Activated CD4-positive, alpha-beta memory T cell treated with anti-CD3 and anti-CD28 coated beads for 36 hours (primary cell): ENCODE results near the gene ADCY5. TPM values are rescaled to one million over a fixed set of nuclear protein-coding genes. Genes with fewer than 3 reads are reported as not detected.

Source experiments
- CTCF ChIA-PET: fragments of 350-600 bp; sonication (Branson Sonifier 250); formaldehyde crosslinking; loops from one replicate; lab custom pipeline; 2021; ENCODE audit warnings: antibody characterized with exemption, inconsistent platforms; lab: Charles Lee
- POLR2A ChIA-PET: fragments of 350-600 bp; sonication (Branson Sonifier 250); formaldehyde crosslinking; loops from one replicate; lab custom pipeline; 2021; ENCODE audit warnings: antibody characterized with exemption; lab: Charles Lee
- DNase-seq: peaks from one replicate; pipeline ENCODE4 v3.0.0-alpha.2; 2020
- H3K27ac Mint-ChIP-seq: one replicate; pipeline ENCODE4 v1.8.0; 2021; ENCODE audit warnings: mixed read lengths
- H3K27me3 Mint-ChIP-seq: one replicate; pipeline ENCODE4 v1.8.0; 2021; ENCODE audit warnings: mixed read lengths
- H3K36me3 Mint-ChIP-seq: one replicate; pipeline ENCODE4 v1.8.0; 2021; ENCODE audit warnings: mixed read lengths
- H3K4me1 Mint-ChIP-seq: one replicate; pipeline ENCODE4 v1.8.0; 2021; ENCODE audit warnings: low read depth, mixed read lengths
- H3K4me3 Mint-ChIP-seq: one replicate; pipeline ENCODE4 v1.8.0; 2021; ENCODE audit warnings: mild to moderate bottlenecking, mixed read lengths
- H3K9me3 Mint-ChIP-seq: one replicate; pipeline ENCODE4 v1.8.0; 2021; ENCODE audit warnings: mixed read lengths
- intact Hi-C: fragments of 100-400 bp; cut with micrococcal nuclease; formaldehyde crosslinking; loops from one replicate; pipeline ENCODE4 v1.15.1; 2023
- total RNA-seq, 2 experiments: library from RNA; stranded (reverse); gene quantifications; one replicate each; pipeline ENCODE4 v1.2.3, GENCODE V29; 2021

The ADCY5 gene
- total RNA-seq, 2 experiments from 2014 or later = not detected

DNA sequence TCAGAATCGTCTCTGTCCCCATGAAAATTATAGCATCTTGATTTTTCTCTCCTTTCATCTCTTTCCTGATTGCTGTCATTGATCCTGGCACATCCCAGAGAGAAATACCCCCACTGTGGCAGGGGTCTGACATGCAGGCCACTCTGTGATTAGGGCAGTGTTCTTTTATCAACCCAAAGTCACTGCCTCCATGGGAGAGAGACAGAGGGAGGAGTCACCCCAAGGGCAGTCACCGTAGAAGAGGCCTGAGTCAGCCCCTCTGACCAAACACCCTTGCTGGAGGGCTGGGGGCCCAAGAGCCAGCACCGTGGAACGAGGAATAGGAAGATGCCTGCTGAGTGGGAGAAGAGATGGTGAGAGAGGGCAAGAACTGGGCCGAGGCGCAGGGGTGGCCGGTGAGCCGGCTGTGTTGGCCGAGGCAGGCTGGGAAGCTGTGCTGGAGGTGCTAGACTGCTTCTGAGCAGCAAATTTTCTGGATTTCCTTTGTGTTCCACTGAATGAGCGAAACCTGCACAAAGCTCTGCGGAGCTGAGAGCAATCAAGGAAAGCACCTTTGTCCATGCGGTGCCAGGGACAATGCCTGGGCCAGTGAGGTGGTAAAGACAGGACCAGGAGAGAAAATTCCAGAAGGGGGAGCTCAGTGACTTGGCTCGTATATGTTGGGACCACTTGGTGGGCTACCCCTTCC, 103.8 kb downstream of the ADCY5 start:
- no peaks in the 10 kb centered on the region for H3K36me3 Mint-ChIP-seq
- no peak overlapping the region for H3K4me3 Mint-ChIP-seq
- ChIA-PET POLR2A (no interaction called here), CTCF (no interaction called here)
- intact Hi-C loops = no loop called here
- no peak overlapping the region for H3K27ac Mint-ChIP-seq
- no peaks in the 10 kb centered on the region for H3K4me1 Mint-ChIP-seq
- DNase-seq = no peak
- H3K9me3 Mint-ChIP-seq = no peaks in the 10 kb centered on the region
- peaks cover 20% of the 10 kb centered on the region for H3K27me3 Mint-ChIP-seq

DNA sequence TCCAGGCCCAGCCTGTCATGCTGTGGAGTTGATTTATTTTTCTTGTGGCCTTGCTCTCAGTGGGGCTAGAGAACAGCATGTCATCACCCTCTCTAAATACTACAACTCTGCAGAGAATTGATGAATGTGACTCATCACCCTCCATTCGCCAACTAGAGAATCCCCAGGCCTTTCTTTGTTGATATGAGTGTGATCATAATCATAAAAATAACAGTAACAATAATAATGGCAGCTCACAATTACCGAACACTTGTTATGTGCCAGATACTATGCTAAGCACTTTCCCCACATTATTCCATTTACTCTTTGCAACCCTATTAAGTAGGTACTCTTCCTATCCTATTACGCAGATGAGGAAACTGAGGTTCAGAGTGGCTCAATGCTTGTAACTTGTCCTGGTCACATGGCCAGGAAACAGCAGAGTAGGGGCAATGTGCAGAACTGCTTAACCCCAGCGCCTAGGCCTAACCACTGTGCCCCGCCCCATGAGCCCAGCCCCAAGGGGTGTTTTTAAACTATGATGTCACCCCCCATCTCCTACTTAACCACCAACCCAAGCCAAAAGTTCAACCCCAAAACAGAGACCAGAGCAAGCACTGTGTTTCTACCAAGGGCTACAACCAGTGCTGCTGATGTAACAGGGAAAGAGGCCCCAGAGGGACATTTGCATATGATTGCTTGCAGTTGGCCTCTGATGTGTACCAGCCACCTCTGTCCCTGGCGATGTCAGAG, 104.5 kb downstream of the ADCY5 start:
- Mint-ChIP-seq H3K9me3 (no peaks in the 10 kb centered on the region), H3K36me3 (no peaks in the 10 kb centered on the region), H3K27ac (peak overlapping the region; percentile 8), H3K27me3 (peaks cover 13% of the 10 kb centered on the region), H3K4me1 (no peaks in the 10 kb centered on the region), H3K4me3 (no peak overlapping the region)
- intact Hi-C loops = no loop called here
- POLR2A ChIA-PET = no interaction called here
- no peak for DNase-seq
- CTCF ChIA-PET = no interaction called here

- H3K27ac Mint-ChIP-seq = no peak overlapping the region
- no peaks in the 10 kb centered on the region for H3K36me3 Mint-ChIP-seq
- ChIA-PET CTCF (interaction anchor here (1.2 kb wide), 2 partner anchors 14 to 17 kb away, joined by 3 to 5 read pairs; no protein-coding TSS in a partner anchor), POLR2A (no interaction called here)
- peaks cover 6% of the 10 kb centered on the region for H3K27me3 Mint-ChIP-seq
- intact Hi-C loops = no loop called here
- DNase-seq = no peak
- no peak overlapping the region for H3K4me3 Mint-ChIP-seq
- H3K4me1 Mint-ChIP-seq = no peaks in the 10 kb centered on the region
- no peaks in the 10 kb centered on the region for H3K9me3 Mint-ChIP-seq
Observed at GRCh38 chr3:123343296-123344174, 105.4 kb downstream of the ADCY5 start.

GRCh38 chr3:123342631-123343080, 106.2 kb downstream of the ADCY5 start:
- no peak for DNase-seq
- no peaks in the 10 kb centered on the region for H3K4me1 Mint-ChIP-seq
- CTCF ChIA-PET = interaction anchor here (1.2 kb wide), 2 partner anchors 13 to 16 kb away, joined by 3 to 5 read pairs; no protein-coding TSS in a partner anchor
- H3K4me3 Mint-ChIP-seq = no peak overlapping the region
- intact Hi-C loops = no loop called here
- H3K27ac Mint-ChIP-seq = no peak overlapping the region
- no peaks in the 10 kb centered on the region for H3K27me3 Mint-ChIP-seq
- H3K36me3 Mint-ChIP-seq = no peaks in the 10 kb centered on the region
- POLR2A ChIA-PET = no interaction called here
- no peaks in the 10 kb centered on the region for H3K9me3 Mint-ChIP-seq

GRCh38 chr3:123341871-123342630, 106.8 kb downstream of the ADCY5 start:
- no peak for DNase-seq
- Mint-ChIP-seq H3K9me3 (no peaks in the 10 kb centered on the region), H3K27me3 (no peaks in the 10 kb centered on the region), H3K36me3 (no peaks in the 10 kb centered on the region), H3K4me3 (no peak overlapping the region), H3K4me1 (no peaks in the 10 kb centered on the region), H3K27ac (no peak overlapping the region)
- CTCF ChIA-PET = no interaction called here
- POLR2A ChIA-PET = no interaction called here
- intact Hi-C loops = no loop called here

- intact Hi-C loops = no loop called here
- Mint-ChIP-seq H3K36me3 (no peaks in the 10 kb centered on the region), H3K27me3 (no peaks in the 10 kb centered on the region), H3K27ac (no peak overlapping the region), H3K9me3 (no peaks in the 10 kb centered on the region), H3K4me3 (no peak overlapping the region), H3K4me1 (peaks cover under 1% of the 10 kb centered on the region)
- ChIA-PET CTCF (no interaction called here), POLR2A (no interaction called here)
- no peak for DNase-seq
Observed at GRCh38 chr3:123340336-123340735, 108.6 kb downstream of the ADCY5 start.

DNA sequence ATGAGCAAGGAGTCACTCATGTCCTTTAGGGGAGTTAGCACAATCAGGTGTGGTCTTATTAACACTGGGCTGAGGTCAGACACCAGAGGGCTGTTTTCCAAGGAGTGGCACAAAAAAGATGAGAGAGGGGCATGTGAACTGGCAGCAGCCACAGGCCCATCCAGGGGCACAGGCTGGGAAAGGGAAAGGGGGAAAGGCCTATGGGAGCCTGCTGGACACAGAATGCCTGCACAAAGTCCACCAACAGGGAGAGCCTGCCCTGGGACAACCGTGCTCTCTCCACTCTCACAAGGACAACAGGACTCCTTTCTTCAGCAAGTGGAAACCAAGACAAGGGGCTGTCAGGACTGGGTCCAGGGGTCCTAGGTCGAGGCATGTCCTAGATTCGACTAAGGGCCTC, 109.6 kb downstream of the ADCY5 start:
- Mint-ChIP-seq H3K4me1 (peaks cover 7% of the 10 kb centered on the region), H3K9me3 (no peaks in the 10 kb centered on the region), H3K36me3 (no peaks in the 10 kb centered on the region), H3K27ac (no peak overlapping the region), H3K27me3 (no peaks in the 10 kb centered on the region), H3K4me3 (no peak overlapping the region)
- intact Hi-C loops = no loop called here
- DNase-seq = no peak
- CTCF ChIA-PET = no interaction called here
- POLR2A ChIA-PET = no interaction called here

GRCh38 chr3:123338620-123339061, 110.2 kb downstream of the ADCY5 start:
- intact Hi-C loops = no loop called here
- H3K4me1 Mint-ChIP-seq = peaks cover 7% of the 10 kb centered on the region
- H3K9me3 Mint-ChIP-seq = no peaks in the 10 kb centered on the region
- no peaks in the 10 kb centered on the region for H3K27me3 Mint-ChIP-seq
- no peaks in the 10 kb centered on the region for H3K36me3 Mint-ChIP-seq
- ChIA-PET CTCF (interaction anchor here (0.6 kb wide), 1 partner anchor 9 kb away, joined by 3 read pairs; no protein-coding TSS in a partner anchor), POLR2A (no interaction called here)
- no peak overlapping the region for H3K4me3 Mint-ChIP-seq
- no peak for DNase-seq
- H3K27ac Mint-ChIP-seq = no peak overlapping the region

- ChIA-PET POLR2A (no interaction called here), CTCF (interaction anchor here (0.5 to 0.6 kb wide), 2 partner anchors 9 to 129 kb away, joined by 3 read pairs; no protein-coding TSS in a partner anchor)
- Mint-ChIP-seq H3K9me3 (no peaks in the 10 kb centered on the region), H3K4me1 (peaks cover 7% of the 10 kb centered on the region), H3K36me3 (no peaks in the 10 kb centered on the region), H3K27me3 (no peaks in the 10 kb centered on the region), H3K4me3 (no peak overlapping the region), H3K27ac (no peak overlapping the region)
- intact Hi-C loops = no loop called here
- no peak for DNase-seq
Observed at GRCh38 chr3:123337948-123338619, 110.8 kb downstream of the ADCY5 start.

GRCh38 chr3:123337226-123337625, 111.7 kb downstream of the ADCY5 start:
- POLR2A ChIA-PET = no interaction called here
- intact Hi-C loops = no loop called here

DNA sequence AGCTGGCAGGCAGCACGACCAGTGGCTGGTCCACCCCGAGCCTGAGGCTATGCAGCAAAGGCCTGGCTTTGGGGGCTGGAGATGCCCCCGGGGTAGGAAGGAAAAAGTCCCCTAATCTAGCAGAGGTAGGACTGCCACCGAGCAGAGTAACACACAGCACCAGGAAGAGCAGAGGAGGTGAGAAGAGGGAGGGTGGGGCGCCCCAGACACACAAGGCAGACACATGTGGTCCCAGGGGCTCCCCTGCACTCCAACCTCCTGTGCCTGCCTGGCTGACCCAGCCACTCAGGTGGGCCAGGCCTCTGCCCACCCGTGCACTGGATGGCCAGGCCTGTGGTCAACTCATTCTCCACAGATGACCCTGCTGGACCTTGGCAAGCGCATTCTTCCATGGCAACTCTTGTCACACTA, 112.4 kb downstream of the ADCY5 start:
- Mint-ChIP-seq H3K9me3 (no peaks in the 10 kb centered on the region), H3K27ac (no peak overlapping the region), H3K36me3 (no peaks in the 10 kb centered on the region), H3K4me3 (no peak overlapping the region), H3K27me3 (no peaks in the 10 kb centered on the region), H3K4me1 (peaks cover 7% of the 10 kb centered on the region)
- ChIA-PET CTCF (no interaction called here), POLR2A (no interaction called here)
- intact Hi-C loops = no loop called here
- no peak for DNase-seq

More at GRCh38 chr3:123337226-123337625, 111.7 kb downstream of the ADCY5 start:
- Mint-ChIP-seq H3K36me3 (no peaks in the 10 kb centered on the region), H3K4me1 (peaks cover 7% of the 10 kb centered on the region), H3K4me3 (no peak overlapping the region), H3K9me3 (no peaks in the 10 kb centered on the region), H3K27ac (no peak overlapping the region), H3K27me3 (no peaks in the 10 kb centered on the region)
- DNase-seq = no peak
- CTCF ChIA-PET = interaction anchor here (0.5 kb wide), 1 partner anchor 130 kb away, joined by 3 read pairs; no protein-coding TSS in a partner anchor
